GM18951 (cell line): ENCODE data around the gene SLCO6A1.

ENCODE experiments used
- POLR2A ChIP-seq: IDR thresholded peaks from 4 replicates; pipeline ENCODE4 v1.6.1; 2011; ENCODE audit warnings: mild to moderate bottlenecking; ENCODE audit not compliant: insufficient read length, insufficient read depth; ENCODE audit errors: extremely low read depth
- in situ Hi-C: fragments of 300-500 bp; cut with MboI; formaldehyde crosslinking; loops from one replicate; pipeline ENCODE4 v1.12.0; 2022; ENCODE audit warnings: low sequenced_read_pairs, mixed read lengths, inconsistent platforms; ENCODE audit not compliant: unreplicated experiment

The SLCO6A1 gene

GRCh38 chr5:102388235-102388634, 110.6 kb downstream of the SLCO6A1 start:
- no peak for TF ChIP-seq POLR2A

GRCh38 chr5:102385365-102385764, 113.4 kb downstream of the SLCO6A1 start:
- in situ Hi-C loops: no loop called here
- TF ChIP-seq POLR2A: no peak

More at GRCh38 chr5:102388235-102388634, 110.6 kb downstream of the SLCO6A1 start:
- in situ Hi-C loops: no loop called here

- TF ChIP-seq POLR2A: no peak
- in situ Hi-C loops: no loop called here
These were observed 118.6 kb downstream of the SLCO6A1 start for GRCh38 chr5:102380174-102380573.

- no peak for TF ChIP-seq POLR2A
- in situ Hi-C loops: no loop called here
These were observed 122.9 kb downstream of the SLCO6A1 start for GRCh38 chr5:102375876-102376275.

GRCh38 chr5:102375272-102375671, 123.5 kb downstream of the SLCO6A1 start:
- no peak for TF ChIP-seq POLR2A
- in situ Hi-C loops: no loop called here

- in situ Hi-C loops: no loop called here
- TF ChIP-seq POLR2A: no peak
These were observed 130.4 kb downstream of the SLCO6A1 start for GRCh38 chr5:102368392-102368791.

- in situ Hi-C loops: no loop called here
- no peak for TF ChIP-seq POLR2A
These were observed 157.0 kb downstream of the SLCO6A1 start for GRCh38 chr5:102341681-102342288.

- in situ Hi-C loops: no loop called here
- TF ChIP-seq POLR2A: no peak
These were observed 174.1 kb downstream of the SLCO6A1 start for GRCh38 chr5:102324714-102325113.
